ENCODE measurements around the gene SMYD4.
"Not testable (repeated sequence)": the region's sequence is repeated elsewhere in the genome, so short reads cannot be mapped to it uniquely, and the experiment has no call there.

Gene SMYD4

DNA sequence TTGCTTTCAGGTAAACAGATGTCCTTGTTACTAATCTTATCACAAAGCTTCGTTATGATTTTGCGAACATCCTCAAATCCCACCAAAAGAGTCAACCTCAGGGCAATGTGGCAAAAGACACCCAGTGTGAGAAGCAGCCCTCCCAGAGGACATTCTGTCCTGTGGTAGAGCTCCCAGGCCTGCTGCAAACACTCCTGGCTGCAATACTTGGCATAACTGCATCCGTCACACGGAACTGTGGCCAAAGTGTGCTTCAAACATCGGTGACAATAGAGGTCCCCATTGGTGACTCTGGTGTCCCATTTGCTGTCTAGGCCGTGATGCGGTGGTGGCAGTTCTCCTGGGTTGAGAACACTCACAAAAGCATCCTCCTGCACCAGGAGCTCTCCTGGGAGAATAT lies 29.5 kb downstream of the SMYD4 start:
- no peaks in the 10 kb centered on the region for H3K36me3 ChIP-seq (ENCODE audit: insufficient read depth)
- H3K9ac ChIP-seq, result no peak overlapping the region
- H3K27me3 ChIP-seq (ENCODE audit: insufficient read depth, low read depth), result no peaks in the 10 kb centered on the region
- no peak overlapping the region for H3K4me3 ChIP-seq (IDR thresholded peaks at IDR 0.05; ENCODE audit: insufficient read depth, low read depth, low read length)
- no peak overlapping the region for H3K27ac ChIP-seq
- TF ChIP-seq, protein P1, sequence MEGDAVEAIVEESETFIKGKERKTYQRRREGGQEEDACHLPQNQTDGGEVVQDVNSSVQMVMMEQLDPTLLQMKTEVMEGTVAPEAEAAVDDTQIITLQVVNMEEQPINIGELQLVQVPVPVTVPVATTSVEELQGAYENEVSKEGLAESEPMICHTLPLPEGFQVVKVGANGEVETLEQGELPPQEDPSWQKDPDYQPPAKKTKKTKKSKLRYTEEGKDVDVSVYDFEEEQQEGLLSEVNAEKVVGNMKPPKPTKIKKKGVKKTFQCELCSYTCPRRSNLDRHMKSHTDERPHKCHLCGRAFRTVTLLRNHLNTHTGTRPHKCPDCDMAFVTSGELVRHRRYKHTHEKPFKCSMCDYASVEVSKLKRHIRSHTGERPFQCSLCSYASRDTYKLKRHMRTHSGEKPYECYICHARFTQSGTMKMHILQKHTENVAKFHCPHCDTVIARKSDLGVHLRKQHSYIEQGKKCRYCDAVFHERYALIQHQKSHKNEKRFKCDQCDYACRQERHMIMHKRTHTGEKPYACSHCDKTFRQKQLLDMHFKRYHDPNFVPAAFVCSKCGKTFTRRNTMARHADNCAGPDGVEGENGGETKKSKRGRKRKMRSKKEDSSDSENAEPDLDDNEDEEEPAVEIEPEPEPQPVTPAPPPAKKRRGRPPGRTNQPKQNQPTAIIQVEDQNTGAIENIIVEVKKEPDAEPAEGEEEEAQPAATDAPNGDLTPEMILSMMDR (conservative IDR thresholded peaks at IDR 0.05; ENCODE audit: low read depth, low read length), result no peak
- no peak overlapping the region for H3K4me2 ChIP-seq
- no peak overlapping the region for H2AFZ ChIP-seq (ENCODE audit: low read depth)
- no peaks in the 10 kb centered on the region for H4K20me1 ChIP-seq (ENCODE audit: insufficient read depth)
- no peaks in the 10 kb centered on the region for H3K4me1 ChIP-seq (ENCODE audit: low read depth, poor library complexity, severe bottlenecking)
- no peaks in the 10 kb centered on the region for H3K79me2 ChIP-seq (ENCODE audit: insufficient read depth, low read depth)

DNA sequence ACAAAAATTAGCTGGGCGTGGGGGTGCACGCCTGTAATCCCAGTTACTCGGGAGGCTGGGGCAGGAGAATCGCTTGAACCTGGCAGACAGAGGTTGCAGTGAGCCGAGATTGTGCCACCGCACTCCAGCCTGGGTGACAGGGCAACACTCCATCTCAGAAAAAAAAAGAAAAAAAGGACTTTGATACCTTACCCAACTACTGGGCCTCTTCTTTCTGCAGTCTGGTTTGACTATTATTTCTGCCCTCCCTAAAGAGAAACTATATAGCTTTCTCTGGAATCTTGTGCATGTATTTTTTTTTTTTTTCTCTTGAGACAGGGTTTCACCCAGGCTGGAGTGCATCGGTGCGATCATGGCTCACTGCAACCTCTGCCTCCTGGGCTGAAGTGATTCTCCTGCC lies 31.9 kb downstream of the SMYD4 start:
- H3K4me2 ChIP-seq; H3K4me3 ChIP-seq (IDR thresholded peaks at IDR 0.05; ENCODE audit: insufficient read depth, low read depth, low read length); H3K4me1 ChIP-seq (ENCODE audit: low read depth, poor library complexity, severe bottlenecking); H2AFZ ChIP-seq (ENCODE audit: low read depth); H4K20me1 ChIP-seq (ENCODE audit: insufficient read depth); H3K9ac ChIP-seq; H3K36me3 ChIP-seq (ENCODE audit: insufficient read depth); H3K27me3 ChIP-seq (ENCODE audit: insufficient read depth, low read depth); H3K27ac ChIP-seq; H3K79me2 ChIP-seq (ENCODE audit: insufficient read depth, low read depth): not testable (repeated sequence)

GRCh38 chr17:1797323-1797722 lies 32.4 kb downstream of the SMYD4 start:
- H3K4me1 ChIP-seq (ENCODE audit: low read depth, poor library complexity, severe bottlenecking), result no peaks in the 10 kb centered on the region
- H3K4me2 ChIP-seq, result no peak overlapping the region
- no peak overlapping the region for H3K4me3 ChIP-seq (IDR thresholded peaks at IDR 0.05; ENCODE audit: insufficient read depth, low read depth, low read length)
- H3K9ac ChIP-seq, result no peak overlapping the region
- no peak overlapping the region for H3K27ac ChIP-seq
- TF ChIP-seq, protein P1 (conservative IDR thresholded peaks at IDR 0.05; ENCODE audit: low read depth, low read length), result no peak
- no peaks in the 10 kb centered on the region for H3K36me3 ChIP-seq (ENCODE audit: insufficient read depth)
- H4K20me1 ChIP-seq (ENCODE audit: insufficient read depth), result no peaks in the 10 kb centered on the region
- H3K27me3 ChIP-seq (ENCODE audit: insufficient read depth, low read depth), result no peaks in the 10 kb centered on the region
- no peaks in the 10 kb centered on the region for H3K79me2 ChIP-seq (ENCODE audit: insufficient read depth, low read depth)
- H2AFZ ChIP-seq (ENCODE audit: low read depth), result no peak overlapping the region

DNA sequence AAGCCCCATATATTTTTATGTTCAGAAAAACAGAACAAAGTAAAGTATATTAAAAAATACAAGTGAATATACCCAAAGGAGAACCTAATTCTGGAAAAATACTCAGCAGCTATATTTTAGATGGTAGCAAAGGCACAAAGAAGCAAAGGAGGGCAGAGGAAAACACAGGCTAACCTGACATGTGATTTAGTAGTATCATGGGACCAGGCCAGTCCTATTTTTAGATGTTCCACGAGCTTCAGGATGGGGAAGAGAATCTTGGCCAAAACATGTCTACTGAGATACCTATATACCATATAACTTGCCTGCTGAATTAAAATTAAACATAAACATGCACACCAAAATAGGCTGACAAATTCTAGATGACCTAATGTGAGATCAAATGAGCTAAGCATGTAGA lies 32.9 kb downstream of the SMYD4 start:
- Histone ChIP-seq H3K4me3 (IDR thresholded peaks at IDR 0.05; ENCODE audit: insufficient read depth, low read depth, low read length) (no peak overlapping the region), H3K27ac (no peak overlapping the region), H2AFZ (ENCODE audit: low read depth) (no peak overlapping the region), H3K4me1 (ENCODE audit: low read depth, poor library complexity, severe bottlenecking) (no peaks in the 10 kb centered on the region), H3K27me3 (ENCODE audit: insufficient read depth, low read depth) (no peaks in the 10 kb centered on the region), H3K79me2 (ENCODE audit: insufficient read depth, low read depth) (no peaks in the 10 kb centered on the region), H4K20me1 (ENCODE audit: insufficient read depth) (no peaks in the 10 kb centered on the region), H3K9ac (no peak overlapping the region), H3K36me3 (ENCODE audit: insufficient read depth) (no peaks in the 10 kb centered on the region), H3K4me2 (no peak overlapping the region)
- TF ChIP-seq, protein P1 (conservative IDR thresholded peaks at IDR 0.05; ENCODE audit: low read depth, low read length), result no peak

GRCh38 chr17:1793447-1793806 lies 36.3 kb downstream of the SMYD4 start:
- H3K4me2 ChIP-seq, result no peak overlapping the region
- no peaks in the 10 kb centered on the region for H3K27me3 ChIP-seq (ENCODE audit: insufficient read depth, low read depth)
- no peaks in the 10 kb centered on the region for H4K20me1 ChIP-seq (ENCODE audit: insufficient read depth)
- no peaks in the 10 kb centered on the region for H3K4me1 ChIP-seq (ENCODE audit: low read depth, poor library complexity, severe bottlenecking)
- TF ChIP-seq, protein P1 (conservative IDR thresholded peaks at IDR 0.05; ENCODE audit: low read depth, low read length), result no peak
- H3K4me3 ChIP-seq (IDR thresholded peaks at IDR 0.05; ENCODE audit: insufficient read depth, low read depth, low read length), result no peak overlapping the region
- H2AFZ ChIP-seq (ENCODE audit: low read depth), result no peak overlapping the region
- no peak overlapping the region for H3K9ac ChIP-seq
- no peaks in the 10 kb centered on the region for H3K79me2 ChIP-seq (ENCODE audit: insufficient read depth, low read depth)
- H3K36me3 ChIP-seq (ENCODE audit: insufficient read depth), result no peaks in the 10 kb centered on the region
- no peak overlapping the region for H3K27ac ChIP-seq

All from KMS-11 (cell line).